GM19324 (cell line): ENCODE data around the gene CTRB2.
"Not testable (repeated sequence)": the region's sequence is repeated elsewhere in the genome, so short reads cannot be mapped to it uniquely, and the experiment has no call there.

ENCODE experiments used
- ATAC-seq: cut with Tn5 transposase; IDR thresholded peaks from one replicate; pipeline ENCODE4 v1.9.1; 2021; ENCODE audit warnings: mild to moderate bottlenecking, moderate library complexity; ENCODE audit not compliant: unreplicated experiment, low FRiP score

Gene CTRB2

DNA sequence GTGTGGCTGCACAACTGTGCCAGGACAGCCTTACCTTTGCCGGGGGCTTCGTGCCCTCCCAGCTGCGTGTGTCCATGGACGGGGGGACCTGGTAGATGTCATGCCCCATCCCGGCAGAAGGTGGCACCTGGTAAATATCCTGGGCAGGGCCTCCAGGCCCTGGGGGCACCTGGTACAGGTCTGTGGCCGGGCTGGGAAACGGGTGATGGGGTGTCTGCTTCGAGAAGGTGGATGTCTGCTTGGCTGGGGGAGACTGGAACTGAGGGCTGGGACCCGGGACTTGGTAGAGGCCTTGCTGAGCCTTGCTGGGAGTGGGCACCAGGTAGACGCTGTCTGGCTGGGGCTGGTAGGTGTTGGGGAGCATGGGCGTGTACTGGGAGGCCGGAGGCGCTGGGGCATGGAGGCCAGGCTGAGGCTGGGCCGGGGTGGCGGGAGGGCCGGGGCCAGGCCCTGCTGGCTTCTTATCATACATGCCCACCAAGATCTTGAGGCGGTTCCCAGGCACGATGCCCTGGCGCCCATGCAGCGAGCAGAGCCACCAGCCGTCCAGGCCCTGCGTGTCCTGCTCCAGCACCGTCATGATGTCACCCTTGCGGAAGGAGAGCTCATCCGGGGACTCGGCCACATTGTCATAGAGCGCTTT, 35.6 kb upstream of the CTRB2 start:
- ATAC-seq = not testable (repeated sequence)

GRCh38 chr16:75241955-75242354, 35.0 kb upstream of the CTRB2 start:
- ATAC-seq = no peak

DNA sequence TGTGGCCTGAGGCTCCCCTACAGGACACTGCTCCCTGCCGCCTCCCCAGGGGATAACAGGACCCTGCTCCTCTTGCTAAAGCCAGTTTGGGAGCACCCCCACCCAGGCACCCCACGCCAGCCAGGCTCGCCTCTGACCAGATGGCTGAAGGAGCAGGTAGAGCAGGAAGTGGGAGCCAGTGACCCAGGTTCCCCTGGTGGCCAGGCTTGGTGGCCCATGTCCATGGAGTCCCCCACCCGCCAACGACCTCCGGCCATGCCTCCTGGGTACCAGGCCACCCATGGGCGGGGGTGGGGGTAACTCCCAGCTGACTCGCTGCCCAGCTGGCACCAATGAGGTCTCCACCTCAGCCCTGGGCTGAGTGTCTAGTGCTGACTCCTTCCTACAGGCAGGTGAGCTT, 34.5 kb upstream of the CTRB2 start:
- ATAC-seq = no peak

GRCh38 chr16:75240633-75241032, 33.7 kb upstream of the CTRB2 start:
- ATAC-seq = not testable (repeated sequence)

GRCh38 chr16:75239542-75240122, 32.7 kb upstream of the CTRB2 start:
- no peak for ATAC-seq

- ATAC-seq = no peak
These were observed 32.0 kb upstream of the CTRB2 start for GRCh38 chr16:75238853-75239541.

DNA sequence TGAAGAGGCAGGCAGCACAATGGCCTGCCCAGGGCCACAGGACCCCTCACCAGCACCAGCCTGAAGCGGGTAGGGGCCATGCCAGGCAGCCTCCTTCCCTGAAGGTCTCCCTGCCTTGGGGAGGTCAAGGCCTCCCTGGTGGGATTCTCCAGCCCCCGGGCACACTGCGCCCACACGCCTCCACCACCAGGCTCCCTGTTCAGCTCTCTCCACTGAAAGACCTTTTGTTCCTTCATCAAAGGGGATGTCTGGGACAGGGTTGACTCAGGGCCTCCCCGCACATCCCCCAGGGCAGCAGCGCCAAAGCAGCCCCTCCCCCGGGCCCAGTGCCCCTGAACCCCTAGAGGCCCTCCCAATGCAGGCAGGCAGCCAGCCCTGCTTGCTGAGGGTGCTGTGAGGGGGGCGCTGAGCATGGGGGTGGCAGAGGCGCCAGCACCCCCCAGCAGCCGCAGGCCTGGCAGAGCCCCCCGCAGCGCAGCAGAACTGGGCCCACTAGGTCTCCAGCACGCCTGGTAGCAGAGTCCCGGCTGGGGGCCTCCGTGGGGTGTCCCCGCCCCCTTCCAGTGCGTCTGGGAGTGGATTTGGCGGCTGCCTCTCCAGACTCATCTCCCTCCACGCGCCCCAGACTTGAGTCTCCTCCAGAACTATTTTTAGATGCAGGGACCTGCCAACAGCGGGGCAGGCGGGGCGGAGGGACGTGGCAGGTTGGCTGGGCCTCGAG, 31.3 kb upstream of the CTRB2 start:
- no peak for ATAC-seq

GRCh38 chr16:75237398-75238131, 30.6 kb upstream of the CTRB2 start:
- ATAC-seq = no peak

GRCh38 chr16:75236736-75237397, 29.9 kb upstream of the CTRB2 start:
- no peak for ATAC-seq

GRCh38 chr16:75236232-75236631, 29.3 kb upstream of the CTRB2 start:
- ATAC-seq = no peak

DNA sequence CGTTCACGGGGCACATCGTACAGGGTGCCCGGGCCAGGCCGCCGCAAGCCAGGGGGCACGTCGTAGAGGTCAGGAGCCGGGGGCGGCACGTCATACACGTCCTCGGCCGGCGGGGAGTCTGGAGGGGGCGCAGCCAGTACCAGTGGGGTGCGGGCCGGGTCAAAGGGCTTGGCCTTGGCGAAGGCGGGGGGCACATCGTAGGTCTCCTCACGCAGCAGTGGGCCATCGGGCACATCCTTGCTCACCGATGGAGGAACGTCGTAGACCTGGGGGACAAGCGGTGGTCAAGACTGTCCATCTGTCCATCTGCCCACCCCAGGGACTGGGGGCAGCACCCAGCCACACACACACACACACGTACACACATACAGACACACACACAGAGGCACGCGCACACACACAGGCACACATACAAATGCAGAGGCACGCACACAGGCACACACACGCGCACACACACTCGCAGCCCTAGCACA, 28.8 kb upstream of the CTRB2 start:
- no peak for ATAC-seq

DNA sequence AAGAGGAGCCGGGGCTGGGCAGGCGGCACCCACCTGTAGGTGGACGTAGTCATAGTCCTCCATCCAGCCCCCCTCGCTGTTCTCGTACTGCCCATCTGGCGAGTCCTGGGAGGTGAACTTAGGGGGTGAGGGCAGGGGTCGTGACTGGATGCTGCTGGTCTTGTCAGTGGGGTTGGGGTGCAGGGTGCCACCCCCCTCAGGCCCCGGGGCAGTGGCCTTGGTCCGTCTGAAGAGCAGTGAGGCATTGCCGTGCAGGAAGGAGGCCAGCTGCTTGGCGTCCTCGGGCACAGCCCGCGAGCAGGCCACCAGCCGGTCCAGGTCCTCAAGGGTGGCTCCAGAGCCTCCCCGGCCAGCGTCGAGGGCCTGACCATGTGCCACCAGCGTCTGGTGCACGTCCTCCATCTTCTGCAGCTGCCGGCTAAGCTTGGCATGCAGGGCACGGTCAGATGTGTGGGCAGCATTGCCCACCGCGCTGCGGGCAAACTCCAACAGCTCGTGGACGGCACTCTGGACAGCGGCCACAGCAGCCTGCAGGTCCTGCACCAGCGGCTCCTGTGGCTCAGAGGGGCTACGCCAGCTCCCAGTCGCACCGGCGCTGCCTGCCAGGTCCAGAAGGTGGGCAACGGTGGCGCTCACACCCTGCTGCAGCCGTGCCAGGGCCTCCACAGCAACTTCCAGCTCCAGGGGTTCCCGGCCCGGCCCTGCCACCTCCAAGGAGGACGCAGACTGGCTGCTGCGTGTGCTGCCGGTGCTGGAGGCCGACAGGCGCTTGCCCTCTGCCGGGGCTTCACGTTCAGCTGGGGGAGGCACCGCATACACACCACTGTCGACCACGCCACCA, 28.1 kb upstream of the CTRB2 start:
- ATAC-seq = no peak

- no peak for ATAC-seq
These were observed 26.6 kb upstream of the CTRB2 start for GRCh38 chr16:75233611-75233938.

DNA sequence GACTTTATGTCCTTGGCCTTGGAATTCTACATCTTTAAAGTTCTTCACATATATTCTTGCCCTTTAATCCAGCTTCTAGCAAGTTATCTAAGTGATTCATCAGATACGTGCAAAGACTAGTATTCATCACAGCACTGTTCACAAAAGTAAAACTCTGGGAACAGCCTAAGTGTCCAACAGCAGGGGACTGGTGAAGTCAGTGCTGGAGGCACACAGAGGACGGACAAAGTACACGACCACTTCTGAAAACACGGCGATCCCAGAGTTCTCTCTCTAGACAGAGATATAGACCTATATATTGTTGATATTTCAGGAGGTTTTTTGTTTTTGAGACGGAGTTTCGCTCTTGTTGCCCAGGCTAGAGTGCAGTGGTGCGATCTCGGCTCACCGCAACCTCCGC, 24.6 kb upstream of the CTRB2 start:
- no peak for ATAC-seq

DNA sequence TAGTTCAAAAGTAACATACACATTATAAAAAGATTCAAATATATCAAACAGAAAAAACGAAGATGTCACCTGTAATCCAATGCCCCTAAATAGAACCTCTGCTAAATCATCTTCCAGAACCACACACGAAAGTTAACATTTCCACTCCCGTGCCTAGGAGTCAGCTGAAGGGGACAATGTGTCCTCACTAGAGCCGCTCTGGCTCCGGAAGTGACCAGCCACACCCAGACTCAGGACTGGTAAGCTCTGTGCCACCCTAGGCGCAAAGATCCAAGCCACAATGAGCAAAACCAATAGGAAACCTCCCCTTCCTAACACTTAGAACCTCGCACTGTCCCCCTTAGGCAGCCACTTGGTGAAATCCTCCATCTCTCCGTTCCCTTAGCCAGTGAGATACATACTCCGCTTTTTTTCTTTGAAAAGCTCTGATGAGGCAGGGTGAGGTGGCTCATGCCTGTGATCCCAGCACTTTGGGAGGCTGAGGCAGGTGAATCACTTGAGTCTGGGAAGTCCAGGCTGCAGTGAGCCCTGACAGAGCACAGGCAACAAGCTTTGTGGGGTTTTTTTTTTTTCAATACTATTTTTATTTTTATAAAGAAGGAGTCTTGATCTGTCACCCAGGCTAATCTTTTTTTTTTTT, 23.6 kb upstream of the CTRB2 start:
- no peak for ATAC-seq

GRCh38 chr16:75229172-75230031, 22.4 kb upstream of the CTRB2 start:
- no peak for ATAC-seq

DNA sequence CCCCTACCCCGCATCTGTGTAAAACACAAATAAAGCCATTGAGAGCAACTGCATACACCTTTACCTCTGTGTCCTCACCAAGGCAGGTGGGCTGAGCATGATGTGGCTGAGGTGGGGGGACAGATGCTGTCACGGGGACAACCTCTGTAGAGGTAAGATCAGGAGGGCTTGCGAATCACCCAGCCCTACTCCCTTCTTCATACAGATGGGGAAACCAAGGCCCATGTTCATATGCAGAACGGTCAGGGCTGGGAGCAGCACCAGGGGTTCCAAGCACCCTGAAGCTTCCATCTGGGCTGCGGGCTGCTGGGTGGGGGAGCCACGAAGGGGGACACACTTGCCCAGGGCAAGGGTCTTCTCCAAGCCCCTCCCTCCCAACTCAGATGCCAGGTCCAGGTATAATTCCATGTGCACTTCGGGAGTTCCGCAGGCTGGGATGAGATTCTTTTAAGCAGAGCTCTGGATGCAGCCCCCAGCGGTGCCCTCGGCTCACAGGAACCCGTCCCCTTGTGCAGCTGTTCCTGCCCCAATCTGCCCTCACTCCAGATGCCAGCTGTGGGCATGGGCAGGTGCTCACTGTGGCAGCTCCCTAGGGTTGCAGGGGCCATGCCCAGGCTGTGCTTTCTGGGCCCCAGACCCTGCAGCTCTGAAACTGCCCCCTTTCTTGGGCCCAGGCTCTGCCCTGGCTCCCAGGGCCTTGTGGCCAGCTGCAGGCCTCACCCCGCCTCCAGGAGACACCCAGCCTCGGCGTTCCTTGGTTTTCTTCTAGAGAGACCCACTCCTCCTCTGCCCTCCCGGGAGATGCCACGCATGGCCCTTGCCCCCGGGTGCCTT, 21.4 kb upstream of the CTRB2 start:
- ATAC-seq = no peak
